Endometrial microvascular endothelial cells (primary cell): ENCODE results near the gene DNAAF8. TPM values are rescaled to one million over a fixed set of nuclear protein-coding genes. Genes with fewer than 3 reads are reported as not detected.

Experiments
- in situ Hi-C: cut with HindIII; loops from 2 replicates; pipeline ENCODE4 v1.10.0; 2017; ENCODE audit warnings: low sequenced_read_pairs, low pct_unique_long_range_greater_than_20kb; ENCODE audit errors: inconsistent ontology term
- total RNA-seq: library from RNA; depleted of rRNA; stranded (reverse); fragments of >200 nt; gene quantifications from one replicate; pipeline ENCODE4 v1.2.3, GENCODE V29; 2015; ENCODE audit errors: inconsistent ontology term

DNAAF8 gene
- total RNA-seq: not detected

DNA sequence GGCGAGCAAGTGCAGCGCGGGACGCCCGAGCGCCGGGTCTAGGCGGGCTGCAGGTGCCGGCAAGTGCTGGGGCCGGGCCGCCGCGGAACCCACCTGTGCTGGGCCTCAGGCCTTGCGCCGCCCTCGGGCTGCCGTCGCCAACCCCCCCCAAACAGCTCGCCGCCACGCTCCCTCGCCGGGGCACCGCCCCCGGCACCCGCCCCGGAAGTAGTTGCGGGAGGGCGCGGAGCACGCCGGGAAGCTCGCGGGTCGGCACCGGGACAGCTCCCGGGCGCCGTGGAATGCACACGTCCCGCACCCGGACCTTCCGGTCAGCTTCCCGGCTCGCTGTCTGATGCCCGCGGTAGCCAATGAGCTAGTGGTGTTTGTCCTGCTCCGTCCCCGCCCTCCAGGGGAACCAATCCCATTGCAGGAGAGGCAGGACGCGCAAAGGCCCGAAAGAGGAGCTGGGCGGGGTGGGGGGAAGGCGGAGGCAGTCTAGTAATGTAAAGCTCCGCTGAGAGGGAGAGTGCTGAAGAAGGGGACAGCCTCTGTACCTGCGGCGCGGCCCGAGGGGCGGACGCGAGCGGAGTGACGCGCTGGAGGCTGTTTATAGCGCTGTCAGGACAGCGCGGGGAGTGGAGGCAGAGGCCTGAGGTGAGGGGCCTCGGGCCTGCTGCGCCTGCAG is at the start of gene DNAAF8, which contains the start of gene ANKS3:
Gene DNAAF8, plus strand, starts transcription at position 475 of the 667 bp plus-strand sequence. CDS start 1,978 bp downstream, outside the sequence.
Gene ANKS3, minus strand, starts transcription at position 209 of the 667 bp plus-strand sequence. CDS start 4,122 bp downstream, outside the sequence.
- in situ Hi-C loops: no loop called here

DNA sequence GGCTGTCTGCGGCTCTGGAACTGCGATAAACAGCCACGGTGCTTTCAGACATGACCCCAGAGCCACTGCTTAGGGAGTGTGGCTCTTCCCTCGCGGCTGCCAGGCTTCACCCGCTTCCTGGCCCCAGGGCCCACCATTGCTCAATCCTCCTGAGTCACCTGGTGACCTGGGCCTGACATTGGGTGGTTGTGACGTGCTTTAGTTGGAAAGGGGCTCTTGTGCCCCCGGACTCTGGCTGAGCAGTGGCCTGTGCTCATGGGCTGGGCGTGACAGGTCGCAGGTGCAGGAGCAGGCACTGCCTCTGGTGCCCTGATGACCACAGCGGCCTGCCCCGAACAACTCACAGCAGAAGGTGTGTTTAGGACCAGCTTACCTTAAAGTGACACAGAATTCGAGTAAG is 49.6 kb upstream of the DNAAF8 start:
- in situ Hi-C loops: no loop called here

GRCh38 chr16:4685292-4685691 is 49.0 kb upstream of the DNAAF8 start:
- in situ Hi-C loops: no loop called here

- in situ Hi-C loops: no loop called here
These were observed 48.4 kb upstream of the DNAAF8 start for GRCh38 chr16:4685776-4686496.

DNA sequence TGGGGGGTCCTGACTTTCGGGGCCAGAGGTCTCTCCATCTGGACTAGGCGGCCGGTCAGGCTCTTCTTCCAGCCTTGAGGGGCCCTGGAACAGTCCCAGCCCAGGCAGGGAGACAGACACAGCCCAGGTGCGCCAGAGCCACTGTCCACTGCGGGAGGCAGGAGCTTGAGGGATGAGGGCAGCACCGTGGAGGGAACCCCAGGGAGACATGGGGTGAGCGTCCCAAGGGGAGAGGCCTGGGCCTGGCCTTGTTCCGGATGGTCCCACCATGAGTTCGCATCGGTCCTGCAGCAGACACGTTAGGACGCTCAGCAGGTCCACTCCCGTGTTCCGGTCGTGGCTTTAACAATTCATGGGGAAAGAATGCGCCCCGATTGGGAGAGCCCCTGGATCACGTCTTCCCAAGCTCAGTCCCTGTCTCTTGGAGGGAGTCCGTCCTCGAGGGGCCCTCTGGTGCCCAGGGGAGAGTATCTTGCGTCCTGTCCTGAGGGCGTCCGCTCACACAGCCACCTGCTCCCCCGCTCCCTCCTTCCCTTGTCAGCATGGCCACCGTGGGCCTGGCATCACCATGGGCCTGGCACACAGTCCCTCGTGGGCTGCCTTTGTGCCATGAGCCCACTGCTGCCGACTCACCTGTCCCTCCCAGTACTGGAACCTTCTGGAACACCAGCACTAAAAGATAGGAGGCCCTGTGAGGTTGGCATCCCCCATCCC is 47.7 kb upstream of the DNAAF8 start:
- in situ Hi-C loops: no loop called here

GRCh38 chr16:4687416-4687815 is 46.9 kb upstream of the DNAAF8 start:
- in situ Hi-C loops: no loop called here

GRCh38 chr16:4687946-4688673 is 46.2 kb upstream of the DNAAF8 start:
- in situ Hi-C loops: no loop called here

DNA sequence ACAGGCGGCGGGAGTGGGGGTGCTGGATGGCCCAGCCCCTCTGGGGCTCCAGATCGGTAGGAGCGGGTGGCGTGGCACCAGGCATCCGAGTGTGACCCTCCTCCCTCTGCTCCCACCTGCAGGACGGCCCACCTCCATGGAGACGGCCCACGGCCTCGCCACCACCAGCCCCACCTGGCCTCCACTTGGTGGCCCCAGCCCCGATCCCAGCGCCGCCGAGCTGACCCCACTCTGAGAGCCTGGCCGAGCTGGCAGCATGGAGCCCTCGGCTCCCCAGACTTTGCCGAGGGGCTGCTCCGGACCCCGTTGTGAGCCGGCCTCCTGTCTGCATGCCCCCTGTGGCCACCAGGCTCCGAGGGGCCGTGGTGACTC is 45.7 kb upstream of the DNAAF8 start:
- in situ Hi-C loops: no loop called here

GRCh38 chr16:4689091-4689671 is 45.2 kb upstream of the DNAAF8 start:
- in situ Hi-C loops: no loop called here

DNA sequence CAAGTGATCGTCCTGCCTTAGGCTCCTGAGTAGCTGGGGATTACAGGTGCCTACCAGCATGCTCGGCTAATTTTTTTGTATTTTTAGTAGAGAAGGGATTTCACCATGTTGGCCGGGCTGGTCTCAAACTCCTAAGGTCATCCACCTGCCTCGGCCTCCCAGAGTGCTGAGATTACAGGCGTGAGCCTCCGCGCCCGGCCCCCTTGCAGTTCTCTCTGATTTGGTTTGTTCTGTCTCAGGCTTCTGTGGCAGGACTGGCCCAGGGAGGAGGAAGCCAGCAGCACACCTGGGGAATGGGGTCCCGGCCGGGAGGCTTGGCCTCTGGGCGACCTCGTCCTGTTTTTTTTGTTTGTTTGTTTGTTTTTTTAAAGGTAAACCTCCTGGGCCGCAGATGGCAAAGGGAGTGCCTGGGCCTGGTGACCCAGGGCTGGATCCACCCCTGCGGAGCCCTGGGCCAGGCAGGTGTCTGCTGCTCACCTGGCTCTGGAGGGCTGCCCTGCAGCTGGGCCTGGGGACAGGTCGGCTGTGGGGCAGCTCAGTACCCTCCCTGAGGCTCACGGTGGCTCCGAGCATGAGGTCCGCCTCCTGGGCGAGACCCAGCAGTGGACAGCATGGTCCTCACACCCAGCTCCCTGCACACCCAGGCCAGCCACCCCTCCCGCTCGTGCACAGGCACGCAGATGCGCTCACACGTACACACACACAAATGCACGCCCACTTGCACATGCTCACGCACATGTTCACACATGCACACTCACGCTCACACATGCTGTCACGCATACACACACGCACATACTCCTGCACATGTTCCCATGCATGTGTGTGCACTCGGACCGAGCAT is 44.3 kb upstream of the DNAAF8 start:
- in situ Hi-C loops: no loop called here

GRCh38 chr16:4690946-4691665 is 43.2 kb upstream of the DNAAF8 start:
- in situ Hi-C loops: no loop called here

DNA sequence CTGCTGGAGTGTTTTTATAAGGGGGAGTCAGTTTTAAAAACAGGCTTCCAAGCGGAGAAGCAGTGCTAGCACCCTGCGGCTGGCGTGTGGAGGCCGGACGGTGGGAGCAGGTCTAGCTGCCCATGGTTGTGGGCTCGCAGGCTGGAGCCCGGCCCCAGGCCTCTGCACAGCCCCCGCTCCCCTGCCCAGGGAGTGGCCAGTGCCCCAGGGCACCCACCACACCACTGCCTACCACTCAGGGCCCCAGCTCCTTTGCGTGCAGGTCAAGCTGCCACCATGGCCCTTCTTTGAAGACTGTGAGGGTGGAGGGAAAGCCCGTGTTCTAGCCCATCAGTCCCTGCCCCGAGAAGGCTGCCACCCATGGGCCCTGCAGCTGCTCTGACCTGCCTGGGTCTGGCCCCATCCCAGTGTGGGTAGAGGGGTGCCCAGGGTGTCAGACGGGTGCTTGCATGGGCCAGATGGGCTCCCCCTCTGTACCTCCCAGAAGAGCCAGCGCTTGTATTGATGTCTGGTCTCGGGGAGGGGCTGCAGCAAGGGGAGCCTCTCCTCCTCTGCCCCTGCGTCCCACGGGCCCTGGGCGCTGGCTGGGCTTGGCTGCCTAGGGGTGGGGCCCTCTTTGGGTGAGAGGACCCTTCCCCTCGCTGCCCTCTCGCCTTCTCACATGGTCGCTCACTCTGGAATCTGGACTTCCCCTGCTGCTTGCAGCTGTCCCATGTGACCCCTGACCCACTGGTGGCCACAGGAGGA is 42.5 kb upstream of the DNAAF8 start:
- in situ Hi-C loops: no loop called here

DNA sequence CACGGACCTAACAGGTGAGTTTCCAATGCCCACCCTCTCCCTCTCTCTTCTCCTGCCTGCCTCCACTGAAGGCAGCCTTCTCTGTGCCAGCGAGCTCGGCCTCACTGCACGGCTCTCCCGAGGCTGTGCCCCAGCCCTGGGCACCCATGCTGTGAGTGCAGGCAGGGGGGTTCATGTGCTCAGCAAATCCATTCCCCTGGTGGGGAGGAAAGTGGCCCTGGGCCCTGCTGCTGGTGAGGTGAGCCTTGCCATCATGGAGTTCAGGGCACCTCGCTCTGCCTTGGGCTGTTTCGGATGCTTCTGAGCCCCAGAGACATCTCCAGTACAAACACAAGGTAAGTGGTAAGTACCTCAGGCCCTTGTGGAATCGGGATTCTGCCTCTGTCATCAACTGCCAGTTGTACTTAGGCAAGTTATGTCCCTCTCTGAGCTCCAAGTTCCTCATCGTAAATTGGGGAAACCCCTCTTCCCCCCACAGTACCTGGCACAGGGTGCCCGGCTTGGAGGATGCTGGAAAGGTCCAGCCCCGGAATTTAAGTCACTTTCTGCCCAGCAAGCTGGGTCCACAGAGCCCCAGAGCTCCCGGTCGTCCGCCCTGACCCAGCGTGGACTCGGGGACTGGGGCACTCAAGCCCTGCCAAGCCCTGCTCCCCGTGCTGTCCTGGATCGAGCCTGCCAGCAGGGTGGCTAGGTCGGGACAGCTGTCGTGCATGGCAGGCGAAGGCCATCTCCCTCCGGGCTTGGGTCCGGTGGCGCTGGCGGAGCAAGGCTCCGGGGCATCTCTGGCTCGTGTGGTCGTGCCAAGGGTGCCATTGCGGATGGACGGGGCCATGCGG is 41.7 kb upstream of the DNAAF8 start:
- in situ Hi-C loops: no loop called here

- in situ Hi-C loops: no loop called here
These were observed 40.9 kb upstream of the DNAAF8 start, which contains the start of gene NUDT16L1 for GRCh38 chr16:4693296-4693955. TSS of gene NUDT16L1 (plus strand) at chr16:4693562. CDS start at chr16:4693727, 165 bp downstream.

DNA sequence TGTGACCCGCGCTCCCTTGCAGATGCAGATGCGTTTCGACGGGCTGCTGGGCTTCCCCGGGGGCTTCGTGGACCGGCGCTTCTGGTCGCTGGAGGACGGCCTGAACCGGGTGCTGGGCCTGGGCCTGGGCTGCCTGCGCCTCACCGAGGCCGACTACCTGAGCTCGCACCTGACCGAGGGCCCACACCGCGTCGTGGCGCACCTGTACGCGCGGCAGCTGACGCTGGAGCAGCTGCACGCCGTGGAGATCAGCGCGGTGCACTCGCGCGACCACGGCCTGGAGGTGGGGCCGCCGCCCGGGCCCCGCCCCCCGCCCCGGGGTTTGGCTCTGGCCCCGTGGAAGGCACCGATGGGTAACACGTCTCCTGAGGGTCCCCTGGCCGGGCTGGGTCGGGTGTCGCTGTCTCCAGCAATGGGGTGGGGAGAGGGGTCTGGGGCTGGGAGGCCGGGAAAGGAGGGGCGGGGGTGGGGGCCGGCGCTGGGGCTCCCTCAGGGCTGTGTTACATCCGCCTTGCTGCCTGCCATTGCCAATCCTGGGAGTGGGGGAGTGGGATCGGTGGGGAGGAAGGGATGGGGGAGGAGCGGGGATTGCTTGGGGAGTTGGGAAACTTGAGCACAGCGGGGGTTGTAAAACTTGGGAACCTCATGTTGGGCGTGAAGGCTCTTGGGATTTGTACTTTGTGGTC is 40.2 kb upstream of the DNAAF8 start:
- in situ Hi-C loops: no loop called here
